Neural crest cell (in vitro differentiated cells): Measurements from ENCODE around the gene PRKAR1A. TPM values are rescaled to one million over a fixed set of nuclear protein-coding genes. Genes with fewer than 3 reads are reported as not detected.
"Not testable (repeated sequence)": the region's sequence is repeated elsewhere in the genome, so short reads cannot be mapped to it uniquely, and the experiment has no call there.

Experiments used
- DNase-seq: peaks from one replicate; pipeline ENCODE4 v3.0.0; 2021; ENCODE audit warnings: low read depth, mixed read lengths, low spot score
- H3K27ac Mint-ChIP-seq: one replicate; pipeline ENCODE4 v1.8.0; 2021; ENCODE audit warnings: mild to moderate bottlenecking, mixed read lengths; ENCODE audit not compliant: unreplicated experiment
- H3K27me3 Mint-ChIP-seq: 2 replicates; pipeline ENCODE4 v1.8.0; 2021; ENCODE audit warnings: low read depth, mild to moderate bottlenecking, mixed read lengths
- H3K36me3 Mint-ChIP-seq: 2 replicates; pipeline ENCODE4 v1.8.0; 2021; ENCODE audit warnings: low read depth, mild to moderate bottlenecking, mixed read lengths
- H3K4me1 Mint-ChIP-seq: 2 replicates; pipeline ENCODE4 v1.8.0; 2021; ENCODE audit warnings: mixed read lengths
- H3K4me3 Mint-ChIP-seq: one replicate; pipeline ENCODE4 v1.8.0; 2021; ENCODE audit warnings: mild to moderate bottlenecking, mixed read lengths
- H3K9me3 Mint-ChIP-seq: 2 replicates; pipeline ENCODE4 v1.8.0; 2021; ENCODE audit warnings: mixed read lengths
- total RNA-seq: library from RNA; stranded (reverse); gene quantifications from 2 replicates; pipeline ENCODE4 v1.2.1, GENCODE V29; 2021
- TF ChIP-seq, protein P1 (sequence below): fragments of 200-600 bp; sonication (generic); conservative IDR thresholded peaks from 2 replicates; pipeline ENCODE4 v1.5.0; 2021; ENCODE audit warnings: antibody characterized with exemption, mild to moderate bottlenecking

Gene PRKAR1A
- total RNA-seq, 1 donor from 2014 or later = 250 TPM

DNA sequence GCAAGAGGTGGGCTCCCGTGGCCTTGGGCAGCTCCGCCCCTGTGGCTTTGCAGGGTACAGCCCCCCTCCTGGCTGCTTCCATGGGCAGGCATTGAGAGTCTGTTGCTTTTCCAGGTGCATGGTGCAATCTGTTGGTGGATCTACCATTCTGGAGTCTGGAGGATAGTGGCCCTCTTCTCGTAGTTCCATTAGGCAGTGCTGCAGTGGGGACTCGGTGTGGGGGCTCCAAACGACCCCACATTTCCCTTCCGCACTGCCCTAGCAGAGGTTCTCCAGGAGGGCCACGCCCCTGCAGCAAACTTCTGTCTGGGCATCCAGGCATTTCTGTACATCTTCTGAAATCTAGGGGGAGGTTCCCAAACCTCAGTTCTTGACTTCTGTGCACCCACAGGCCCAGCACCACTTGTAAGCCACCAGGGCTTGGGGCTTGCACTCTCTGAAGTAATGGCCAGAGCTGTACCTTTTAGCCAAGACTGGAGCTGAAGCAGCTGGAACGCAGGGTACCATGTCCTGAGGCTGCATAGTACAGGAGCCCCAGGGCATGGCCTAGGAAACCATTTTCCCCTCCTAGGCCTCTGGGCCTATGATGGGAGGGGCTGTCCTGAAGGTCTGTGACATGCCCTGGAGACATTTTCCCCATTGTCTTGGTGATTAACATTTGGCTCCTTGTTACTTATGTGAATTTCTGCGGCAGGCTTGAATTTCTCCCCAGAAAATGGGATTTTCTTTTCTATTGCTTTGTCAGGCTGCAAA is 6.0 kb downstream of the PRKAR1A start:
- no peaks in the 10 kb centered on the region for H3K9me3 Mint-ChIP-seq
- peaks cover 38% of the 10 kb centered on the region for H3K4me1 Mint-ChIP-seq
- TF ChIP-seq, protein P1, sequence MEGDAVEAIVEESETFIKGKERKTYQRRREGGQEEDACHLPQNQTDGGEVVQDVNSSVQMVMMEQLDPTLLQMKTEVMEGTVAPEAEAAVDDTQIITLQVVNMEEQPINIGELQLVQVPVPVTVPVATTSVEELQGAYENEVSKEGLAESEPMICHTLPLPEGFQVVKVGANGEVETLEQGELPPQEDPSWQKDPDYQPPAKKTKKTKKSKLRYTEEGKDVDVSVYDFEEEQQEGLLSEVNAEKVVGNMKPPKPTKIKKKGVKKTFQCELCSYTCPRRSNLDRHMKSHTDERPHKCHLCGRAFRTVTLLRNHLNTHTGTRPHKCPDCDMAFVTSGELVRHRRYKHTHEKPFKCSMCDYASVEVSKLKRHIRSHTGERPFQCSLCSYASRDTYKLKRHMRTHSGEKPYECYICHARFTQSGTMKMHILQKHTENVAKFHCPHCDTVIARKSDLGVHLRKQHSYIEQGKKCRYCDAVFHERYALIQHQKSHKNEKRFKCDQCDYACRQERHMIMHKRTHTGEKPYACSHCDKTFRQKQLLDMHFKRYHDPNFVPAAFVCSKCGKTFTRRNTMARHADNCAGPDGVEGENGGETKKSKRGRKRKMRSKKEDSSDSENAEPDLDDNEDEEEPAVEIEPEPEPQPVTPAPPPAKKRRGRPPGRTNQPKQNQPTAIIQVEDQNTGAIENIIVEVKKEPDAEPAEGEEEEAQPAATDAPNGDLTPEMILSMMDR = no peak
- H3K27me3 Mint-ChIP-seq = no peaks in the 10 kb centered on the region
- no peak overlapping the region for H3K27ac Mint-ChIP-seq
- peak overlapping the region; percentile 11 for H3K4me3 Mint-ChIP-seq
- peaks cover 38% of the 10 kb centered on the region for H3K36me3 Mint-ChIP-seq
- no peak for DNase-seq

DNA sequence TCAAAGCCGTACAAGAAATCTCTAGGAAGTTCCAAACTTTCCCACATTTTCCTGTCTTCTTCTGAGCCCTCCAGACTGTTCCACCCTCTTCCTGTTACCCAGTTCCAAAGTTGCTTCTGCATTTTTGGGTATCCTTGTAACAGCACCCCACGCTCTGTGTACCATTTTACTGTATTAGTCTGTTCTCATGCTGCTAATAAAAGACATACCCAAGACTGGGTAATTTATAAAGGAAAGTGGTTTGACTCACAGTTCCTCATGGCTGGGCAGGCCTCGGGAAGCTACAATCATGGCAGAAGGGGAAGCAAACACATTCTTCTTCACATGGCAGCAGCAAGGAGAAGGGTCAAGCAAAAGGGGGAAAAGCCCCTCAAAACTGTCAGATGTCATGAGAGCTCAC is 6.8 kb downstream of the PRKAR1A start:
- Mint-ChIP-seq H3K4me3 (peak overlapping the region; percentile 11), H3K4me1 (peaks cover 30% of the 10 kb centered on the region), H3K36me3 (peaks cover 38% of the 10 kb centered on the region)
- not testable (repeated sequence) for H3K27ac Mint-ChIP-seq, H3K9me3 Mint-ChIP-seq, DNase-seq, H3K27me3 Mint-ChIP-seq

DNA sequence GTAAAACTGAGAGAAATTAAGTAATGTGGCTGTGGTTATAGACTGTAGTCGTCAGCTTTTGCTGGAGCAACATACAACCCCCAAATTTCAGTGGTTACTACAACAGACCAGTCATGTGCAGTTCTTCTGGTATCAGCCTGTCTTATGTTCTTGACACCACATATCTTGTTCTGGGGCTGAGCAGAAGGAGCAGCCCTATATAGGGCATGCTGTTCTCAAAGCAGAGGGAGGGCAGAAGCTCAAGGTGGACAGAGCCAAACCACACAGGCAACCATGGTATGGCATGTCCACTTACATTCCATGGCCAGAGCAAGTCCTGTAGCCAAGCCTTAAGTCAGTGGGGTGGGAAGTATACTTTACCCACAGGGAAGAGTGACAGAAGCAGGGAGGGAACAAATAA is 7.7 kb downstream of the PRKAR1A start:
- no peak for DNase-seq
- Mint-ChIP-seq H3K4me1 (peaks cover 22% of the 10 kb centered on the region), H3K4me3 (no peak overlapping the region), H3K36me3 (peaks cover 38% of the 10 kb centered on the region), H3K9me3 (no peaks in the 10 kb centered on the region), H3K27me3 (no peaks in the 10 kb centered on the region), H3K27ac (no peak overlapping the region)
- TF ChIP-seq, protein P1 = no peak

DNA sequence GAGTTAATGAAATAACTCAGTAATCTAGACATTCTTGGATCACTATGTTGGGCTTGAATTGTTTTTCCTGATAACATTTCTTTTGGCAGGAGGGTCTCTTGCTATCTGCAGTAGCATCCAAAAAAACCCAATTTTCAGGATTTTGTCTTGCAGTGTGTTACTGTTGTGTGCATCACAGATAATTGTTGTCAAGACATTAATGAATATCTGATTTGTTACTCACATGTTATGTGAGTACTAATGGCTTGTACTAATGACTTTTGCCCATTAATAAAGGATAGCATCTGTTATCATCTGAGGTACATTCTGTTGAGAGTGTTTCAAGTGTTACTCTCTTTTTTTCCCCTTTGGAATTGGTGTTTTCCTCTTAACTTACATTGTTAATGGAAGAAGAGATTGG is 10.0 kb downstream of the PRKAR1A start:
- Mint-ChIP-seq H3K27ac (no peak overlapping the region), H3K4me3 (no peak overlapping the region), H3K36me3 (peaks cover 29% of the 10 kb centered on the region), H3K27me3 (no peaks in the 10 kb centered on the region), H3K9me3 (no peaks in the 10 kb centered on the region), H3K4me1 (peaks cover 7% of the 10 kb centered on the region)
- TF ChIP-seq, protein P1 = no peak
- no peak for DNase-seq

DNA sequence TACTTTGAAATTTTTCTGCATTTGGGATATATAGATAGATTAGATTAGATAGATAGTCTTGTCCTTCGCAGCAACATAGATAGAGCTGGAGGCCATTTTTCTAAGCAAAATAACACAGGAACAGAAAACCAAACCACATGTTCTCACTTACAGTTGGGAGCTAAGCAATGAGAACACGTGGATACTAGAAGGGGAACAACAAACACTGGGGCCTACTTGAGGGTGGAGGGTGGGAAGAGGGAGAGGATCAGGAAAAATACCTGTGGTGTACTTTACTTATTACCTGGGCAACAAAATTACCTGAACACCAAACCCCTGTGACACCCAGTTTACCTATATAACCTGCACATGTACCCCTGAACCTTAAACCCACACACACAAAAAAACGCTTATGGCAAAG is 14.3 kb downstream of the PRKAR1A start:
- TF ChIP-seq, protein P1 = no peak
- no peak overlapping the region for H3K4me3 Mint-ChIP-seq
- no peaks in the 10 kb centered on the region for H3K4me1 Mint-ChIP-seq
- H3K9me3 Mint-ChIP-seq = no peaks in the 10 kb centered on the region
- no peaks in the 10 kb centered on the region for H3K27me3 Mint-ChIP-seq
- no peak for DNase-seq
- peaks cover 23% of the 10 kb centered on the region for H3K36me3 Mint-ChIP-seq
- no peak overlapping the region for H3K27ac Mint-ChIP-seq

DNA sequence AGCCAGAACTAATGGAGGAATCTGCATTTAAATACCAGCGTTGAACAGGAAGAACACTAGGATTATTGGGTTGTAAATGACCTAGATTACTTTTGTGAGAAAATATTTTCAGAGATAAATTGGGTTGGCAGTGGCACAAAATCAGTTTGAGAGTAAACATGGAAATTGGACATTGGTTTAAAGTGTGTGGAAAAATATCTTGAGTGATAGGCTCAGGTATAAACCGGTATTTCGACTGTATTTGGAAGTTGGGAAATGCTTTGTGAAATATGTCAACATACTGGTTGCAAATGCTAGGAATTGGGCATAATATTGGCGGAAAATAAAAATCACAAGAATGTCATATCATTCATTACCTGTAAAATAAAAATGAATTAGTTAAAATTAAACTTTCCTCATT is 15.1 kb downstream of the PRKAR1A start:
- no peaks in the 10 kb centered on the region for H3K4me1 Mint-ChIP-seq

More for the DNA sequence above, 15.1 kb downstream of the PRKAR1A start:
- Mint-ChIP-seq H3K4me3 (no peak overlapping the region), H3K27me3 (no peaks in the 10 kb centered on the region), H3K27ac (no peak overlapping the region), H3K36me3 (peaks cover 20% of the 10 kb centered on the region), H3K9me3 (no peaks in the 10 kb centered on the region)
- DNase-seq = no peak
- TF ChIP-seq, protein P1 = no peak
